K562 (cell line): ENCODE measurements around the gene IFRD1. TPM values are rescaled to one million over a fixed set of nuclear protein-coding genes. Genes with fewer than 3 reads are reported as not detected.

Experiments
- ATAC-seq: fragments of 200-7000 bp; cut with Tn5 transposase; 3 replicates; pipeline ENCODE4 v1.9.1; 2020; ENCODE audit warnings: moderate library complexity
- BruUV-seq: library from RNA; stranded (reverse); fragments of 400-500 nt; replicated peaks from 2 replicates; lab custom pipeline; 2021; lab: Mats Ljungman, UMichigan
- CTCF ChIA-PET: fragments of 300-600 bp; formaldehyde crosslinking; extraction: SDS; loops from one replicate; lab custom pipeline; 2021; ENCODE audit warnings: low intra/inter-chr PET ratio; lab: Yijun Ruan, JAX
- POLR2A ChIA-PET: fragments of 300-600, 350-650 bp; sonication (Branson Sonifier 250); formaldehyde crosslinking; extraction: SDS; loops from one replicate; lab custom pipeline; 2021; ENCODE audit warnings: antibody characterized with exemption, inconsistent platforms; lab: Yijun Ruan, JAX
- DNase-seq, 4 experiments: peaks; one replicate each; pipeline versions ENCODE4 v3.0.0 to v3.0.0-alpha.2; 2011 to 2018; ENCODE audit warnings: low spot score in 3 of 4, mixed read lengths in 3 of 4; ENCODE audit errors: extremely low read depth in 1 of 4
- FAIRE-seq: peaks from 2 replicates; lab custom pipeline; 2011; peaks lifted over from hg19 to GRCh38; lab: Jason Lieb, UNC
- H2AFZ ChIP-seq: 2 replicates; pipeline ENCODE4 v1.6.0; 2011; ENCODE audit warnings: low read depth, low read length, control low read depth, inconsistent platforms
- H3K27ac ChIP-seq: fragments of 200-600 bp; 3 replicates; pipeline ENCODE4 v1.8.0; 2011; ENCODE audit warnings: low read depth, mild to moderate bottlenecking, control low read depth, inconsistent platforms, low read length, moderate library complexity, mixed read lengths; ENCODE audit errors: extremely low read depth
- H3K27me3 ChIP-seq, 2 experiments: fragments of 300-600 bp in 1 of 2; 2 replicates in 1 of 2; 3 replicates in 1 of 2; pipeline versions ENCODE4 v1.6.0 to v1.8.0; 2011; ENCODE audit warnings: inconsistent platforms in 2 of 2, low read length in 2 of 2, mild to moderate bottlenecking in 1 of 2, mixed read lengths in 1 of 2, moderate library complexity in 1 of 2; ENCODE audit not compliant: control insufficient read depth in 2 of 2, insufficient read depth in 2 of 2
- H3K36me3 ChIP-seq: fragments of 300-600 bp; 3 replicates; pipeline ENCODE4 v1.8.0; 2011; ENCODE audit warnings: mild to moderate bottlenecking, low read length, inconsistent platforms; ENCODE audit not compliant: control insufficient read depth, insufficient read depth
- H3K4me1 ChIP-seq, 2 experiments: fragments of 200-600 bp in 1 of 2; replicated peaks in 1 of 2; 2 replicates in 1 of 2; 3 replicates in 1 of 2; pipeline versions ENCODE4 v1.5.1 to v1.8.0; 2011; ENCODE audit warnings: inconsistent platforms in 2 of 2, low read length in 2 of 2, mild to moderate bottlenecking in 1 of 2, mixed read lengths in 1 of 2, moderate library complexity in 1 of 2; ENCODE audit not compliant: control insufficient read depth in 2 of 2, insufficient read depth in 2 of 2
- H3K4me2 ChIP-seq: 2 replicates; pipeline ENCODE4 v1.6.1; 2011; ENCODE audit warnings: low read length, control low read depth, inconsistent platforms, mixed read lengths; ENCODE audit not compliant: insufficient read depth
- H3K4me3 ChIP-seq: fragments of 200-600 bp; sonication (generic), shearing (Covaris generic); 2 replicates; pipeline ENCODE4 v1.5.1; 2016; ENCODE audit warnings: control low read depth, inconsistent platforms
- H3K79me2 ChIP-seq: fragments of 200-600 bp; 3 replicates; pipeline ENCODE4 v1.8.0; 2011; ENCODE audit warnings: low read length, inconsistent platforms; ENCODE audit not compliant: control insufficient read depth, insufficient read depth
- H3K9ac ChIP-seq, 2 experiments: 2 replicates each; pipeline versions ENCODE4 v1.6.0 to v1.6.1; 2011; ENCODE audit warnings: low read depth in 2 of 2, low read length in 2 of 2, control low read depth in 1 of 2, inconsistent platforms in 1 of 2, mild to moderate bottlenecking in 1 of 2, mixed read lengths in 1 of 2; ENCODE audit not compliant: insufficient read depth in 1 of 2
- H3K9me1 ChIP-seq: one replicate; pipeline ENCODE4 v1.6.0; 2011; ENCODE audit warnings: inconsistent platforms, mild to moderate bottlenecking, low read length, moderate library complexity; ENCODE audit not compliant: control insufficient read depth, insufficient read depth
- H3K9me3 ChIP-seq: replicated peaks from 2 replicates; pipeline ENCODE4 v1.5.1; 2011; ENCODE audit warnings: low read depth, low read length, inconsistent platforms; ENCODE audit not compliant: control insufficient read depth, insufficient read depth
- H4K20me1 ChIP-seq: replicated peaks from 2 replicates; pipeline ENCODE4 v1.6.1; 2011; ENCODE audit warnings: low read length, inconsistent platforms, mixed read lengths; ENCODE audit not compliant: control insufficient read depth, insufficient read depth
- SAFB ChIP-seq: fragments of 200-400 bp; formaldehyde crosslinking; IDR thresholded peaks from 2 replicates; pipeline ENCODE4 v1.6.1; 2017; ENCODE audit warnings: low read depth, low read length, borderline replicate concordance
- WGBS: fragments of 100-300 bp; shearing (Covaris generic); methylation state at CpG from one replicate; pipeline ENCODE4 v1.1.6; 2016; ENCODE audit warnings: low coverage, mixed read lengths; ENCODE audit not compliant: insufficient coverage; ENCODE audit errors: missing lambda C conversion rate; 5-methylcytosine and 5-hydroxymethylcytosine counted together
- in situ Hi-C: fragments of 300-500 bp; cut with MboI; formaldehyde crosslinking; loops from 4 replicates; pipeline ENCODE4 v1.15.0; 2018; ENCODE audit warnings: inconsistent platforms, mixed read lengths
- intact Hi-C: fragments of 100-400 bp; cut with micrococcal nuclease; formaldehyde crosslinking; loops from 2 replicates; pipeline ENCODE4 v1.14.2; 2022
- polyA plus RNA-seq, 8 experiments: library from polyadenylated mRNA; depleted of rRNA in 4 of 8; stranded (reverse) in 5 of 8; unstranded in 3 of 8; fragments of >200 nt; fragmentation: Nextera tagmentation in 2 of 8; fragmentation: Illumina TruSeq in 1 of 8; extraction: Ambion mirVana in 2 of 8; extraction: Trizol in 1 of 8; gene quantifications; 2 replicates each; pipeline versions ENCODE4 v1.2.1 to v1.2.3, GENCODE V29; 2011 to 2014; ENCODE audit warnings: inconsistent platforms in 1 of 8, missing spikeins in 1 of 8
- total RNA-seq, 7 experiments: library from RNA; depleted of rRNA in 6 of 7; stranded (reverse); fragments of >200 nt in 6 of 7; fragmentation: Illumina TruSeq in 2 of 7; extraction: Trizol in 2 of 7; gene quantifications; 2 replicates each; pipeline versions ENCODE4 v1.2.1 to v1.2.3, GENCODE V29; 2011 to 2021; ENCODE audit warnings: low replicate concordance in 1 of 7
- TF ChIP-seq, protein P1 (sequence below): fragments of 250-450 bp; sonication (Bioruptor Pico); IDR thresholded peaks from 2 replicates; pipeline ENCODE4 v1.4.0; 2020; ENCODE audit warnings: mild to moderate bottlenecking, moderate library complexity
- TF ChIP-seq, protein P2 (sequence below), 2 experiments: fragments of 450-650 bp in 1 of 2; sonication (generic) in 1 of 2; formaldehyde crosslinking in 1 of 2; IDR thresholded peaks in 1 of 2; conservative IDR thresholded peaks in 1 of 2; 2 replicates each; pipeline versions ENCODE4 v1.6.1 to v1.8.1; 2016 to 2023; ENCODE audit warnings: mild to moderate bottlenecking in 2 of 2, moderate library complexity in 2 of 2, inconsistent platforms in 1 of 2, missing genetic modification reagents in 1 of 2

IFRD1 gene
- total and polyA plus RNA-seq, 9 of the 15 experiments (the other 6 are each of a cell fraction or from before 2014, with no cell fraction given) = 27.6 to 81.8 (median 68.1) TPM

DNA sequence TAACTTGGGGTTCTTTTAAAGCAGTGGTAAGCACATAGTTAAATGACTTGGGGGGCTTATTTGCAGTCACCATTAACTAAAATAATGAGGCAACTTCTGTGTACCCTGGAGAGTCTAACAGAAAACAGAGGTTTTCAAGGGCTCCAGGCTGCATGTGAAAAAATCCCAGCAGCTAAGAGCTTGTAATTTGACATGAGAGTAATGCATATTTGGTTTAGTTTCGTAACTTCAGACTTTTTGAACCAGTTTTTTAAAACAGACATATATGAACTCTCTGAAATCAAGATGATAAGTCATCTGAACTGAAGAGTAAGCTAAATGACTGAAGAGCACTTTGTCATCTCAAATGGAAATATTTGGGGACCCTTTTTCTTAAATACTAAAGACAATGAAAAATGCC, 40.2 kb upstream of the IFRD1 start:
- Histone ChIP-seq H3K27ac (no peak overlapping the region), H3K4me1 (no peaks in the 10 kb centered on the region), H3K4me3 (no peak overlapping the region), H3K27me3 (peaks cover 9 to 12% of the 10 kb centered on the region in 2 experiments; a peak in 4 of 5 replicates), H4K20me1 (no peaks in the 10 kb centered on the region), H3K4me2 (no peak overlapping the region), H3K36me3 (no peaks in the 10 kb centered on the region), H3K9me1 (no peaks in the 10 kb centered on the region), H2AFZ (no peak overlapping the region), H3K79me2 (no peaks in the 10 kb centered on the region), H3K9me3 (no peaks in the 10 kb centered on the region), H3K9ac (no peak overlapping the region)
- no peak for DNase-seq
- BruUV-seq = no TSS peak
- in situ Hi-C loops = no loop called here
- TF ChIP-seq, protein P1, sequence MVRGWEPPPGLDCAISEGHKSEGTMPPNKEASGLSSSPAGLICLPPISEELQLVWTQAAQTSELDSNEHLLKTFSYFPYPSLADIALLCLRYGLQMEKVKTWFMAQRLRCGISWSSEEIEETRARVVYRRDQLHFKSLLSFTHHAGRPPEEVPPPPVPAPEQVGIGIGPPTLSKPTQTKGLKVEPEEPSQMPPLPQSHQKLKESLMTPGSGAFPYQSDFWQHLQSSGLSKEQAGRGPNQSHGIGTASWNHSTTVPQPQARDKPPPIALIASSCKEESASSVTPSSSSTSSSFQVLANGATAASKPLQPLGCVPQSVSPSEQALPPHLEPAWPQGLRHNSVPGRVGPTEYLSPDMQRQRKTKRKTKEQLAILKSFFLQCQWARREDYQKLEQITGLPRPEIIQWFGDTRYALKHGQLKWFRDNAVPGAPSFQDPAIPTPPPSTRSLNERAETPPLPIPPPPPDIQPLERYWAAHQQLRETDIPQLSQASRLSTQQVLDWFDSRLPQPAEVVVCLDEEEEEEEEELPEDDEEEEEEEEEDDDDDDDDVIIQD (CRISPR knock-in tag) = no peak
- TF ChIP-seq, protein P2, sequence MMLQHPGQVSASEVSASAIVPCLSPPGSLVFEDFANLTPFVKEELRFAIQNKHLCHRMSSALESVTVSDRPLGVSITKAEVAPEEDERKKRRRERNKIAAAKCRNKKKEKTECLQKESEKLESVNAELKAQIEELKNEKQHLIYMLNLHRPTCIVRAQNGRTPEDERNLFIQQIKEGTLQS (IDR thresholded peaks at IDR 0.05) = 0 out of 2 replicates have a peak, but pooled peaks have one; percentile 26
- TF ChIP-seq, protein P2 (CRISPR knock-in tag; conservative IDR thresholded peaks at IDR 0.05) = no peak
- TF ChIP-seq SAFB = no peak
- 0% methylated on average over 1 of the region's 1 CpG for WGBS
- no peak for FAIRE-seq
- ChIA-PET POLR2A (interaction anchor here (1.0 kb wide), 1 partner anchor 43 kb away, joined by 5 read pairs; no protein-coding TSS in a partner anchor), CTCF (interaction anchor here (0.6 kb wide), 1 partner anchor 53 kb away, joined by 3 read pairs; no protein-coding TSS in a partner anchor)
- ATAC-seq = no peak
- intact Hi-C loops = loop anchor here (10.0 kb wide), 1 partner anchor 205 kb away; the partner anchor contains the start of genes DOCK4 and ZNF277
